ENCODE data around the gene FMNL2.
A peak's percentile ranks its signal among the peaks of the same experiment; 100 is the strongest.

The FMNL2 gene

DNA sequence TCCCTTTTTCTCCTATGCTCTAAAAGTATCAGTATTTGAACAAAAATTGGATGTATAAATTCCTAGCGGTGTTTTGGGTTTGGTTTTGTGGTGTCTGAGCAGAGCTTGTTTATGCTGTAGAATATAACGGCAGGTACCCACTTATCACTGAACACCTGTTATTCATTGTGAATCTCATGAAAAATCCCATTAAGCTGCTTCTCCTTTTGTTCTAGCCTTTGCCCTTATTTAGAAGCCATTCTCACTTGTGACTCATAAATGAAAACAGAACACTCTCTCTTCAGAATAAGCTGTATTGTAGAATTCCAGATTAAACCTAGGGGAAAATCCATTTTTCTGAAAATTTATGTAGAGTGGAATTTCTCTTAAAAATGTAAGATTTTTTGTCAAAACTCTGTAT, 278.3 kb downstream of the FMNL2 start:
- peak overlapping the region; percentile 14 for H3K9ac ChIP-seq (ENCODE audit: low read length)
- peaks cover 8% of the 10 kb centered on the region for H3K79me1 ChIP-seq (replicated peaks; ENCODE audit: low read length, poor library complexity, severe bottlenecking)
- H2BK12ac ChIP-seq (ENCODE audit: low read length in 2 of 2) = no peak overlapping the region
- H3K4me1 ChIP-seq (ENCODE audit: control insufficient read depth, insufficient read depth, low read depth, low read length) = peaks cover 5% of the 10 kb centered on the region
- no peak overlapping the region for H4K91ac ChIP-seq (ENCODE audit: low read length)
- no peak overlapping the region for H2AFZ ChIP-seq (ENCODE audit: low read depth, low read length)
- H2BK120ac ChIP-seq (ENCODE audit: low read depth, low read length) = no peak overlapping the region
- H2BK15ac ChIP-seq (ENCODE audit: low read depth, poor library complexity, severe bottlenecking) = no peak overlapping the region
- no peak overlapping the region for H2BK5ac ChIP-seq (ENCODE audit: low read depth, low read length, poor library complexity, severe bottlenecking)
- H3K9me3 ChIP-seq (ENCODE audit: control insufficient read depth, low read length) = no peaks in the 10 kb centered on the region
- WGBS = no CpG with 5 or more reads among the region's 2 CpGs
- H2AK5ac ChIP-seq (ENCODE audit: low read length, severe bottlenecking) = no peak overlapping the region
- no peak overlapping the region for H3K14ac ChIP-seq (ENCODE audit: low read length in 2 of 2)
- H3K4ac ChIP-seq (ENCODE audit: low read depth in 1 of 2, low read length in 2 of 2) = no peak overlapping the region
- DNase-seq = no peak
- H3K27ac ChIP-seq (ENCODE audit: low read length, poor library complexity, severe bottlenecking) = peak overlapping the region; percentile 18
- no peak overlapping the region for H3K4me3 ChIP-seq (ENCODE audit: insufficient read depth in 1 of 2, low read depth in 1 of 2, low read length in 2 of 2)
- no peaks in the 10 kb centered on the region for H3K27me3 ChIP-seq (ENCODE audit: control insufficient read depth in 1 of 2, insufficient read depth in 1 of 2, low read length in 2 of 2)
- H3K23ac ChIP-seq (ENCODE audit: low read length in 2 of 2) = no peak overlapping the region
- H3K4me2 ChIP-seq (ENCODE audit: low read length, poor library complexity, severe bottlenecking) = no peak overlapping the region
- no peak overlapping the region for H3K18ac ChIP-seq (ENCODE audit: low read depth in 1 of 2, low read length in 2 of 2)
- no peak overlapping the region for H4K8ac ChIP-seq (ENCODE audit: low read length)
- H3K36me3 ChIP-seq (ENCODE audit: control insufficient read depth in 1 of 2, insufficient read depth in 2 of 2, low read depth in 1 of 2, low read length in 2 of 2) = peaks cover 3 to 57% of the 10 kb centered on the region in 2 experiments

DNA sequence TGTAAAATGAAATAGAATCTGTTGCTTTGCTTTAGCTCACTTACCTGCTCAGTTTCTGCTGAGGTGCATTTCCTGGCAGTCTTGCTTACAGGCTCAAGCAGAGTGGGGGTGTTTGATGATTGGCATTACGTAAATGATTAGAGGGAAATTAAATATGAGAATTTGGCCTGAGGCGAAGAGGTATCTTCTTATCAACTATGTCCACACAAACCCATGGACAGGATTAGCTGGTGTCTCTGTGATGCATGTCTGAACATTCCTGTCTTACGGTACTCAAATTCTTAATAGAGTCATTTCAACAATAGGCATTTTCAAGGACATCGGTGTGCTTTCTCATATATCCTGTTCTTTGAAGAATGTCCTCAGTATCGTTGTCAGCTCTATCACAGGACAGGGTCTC, 280.2 kb downstream of the FMNL2 start:
- DNase-seq = no peak

DNA sequence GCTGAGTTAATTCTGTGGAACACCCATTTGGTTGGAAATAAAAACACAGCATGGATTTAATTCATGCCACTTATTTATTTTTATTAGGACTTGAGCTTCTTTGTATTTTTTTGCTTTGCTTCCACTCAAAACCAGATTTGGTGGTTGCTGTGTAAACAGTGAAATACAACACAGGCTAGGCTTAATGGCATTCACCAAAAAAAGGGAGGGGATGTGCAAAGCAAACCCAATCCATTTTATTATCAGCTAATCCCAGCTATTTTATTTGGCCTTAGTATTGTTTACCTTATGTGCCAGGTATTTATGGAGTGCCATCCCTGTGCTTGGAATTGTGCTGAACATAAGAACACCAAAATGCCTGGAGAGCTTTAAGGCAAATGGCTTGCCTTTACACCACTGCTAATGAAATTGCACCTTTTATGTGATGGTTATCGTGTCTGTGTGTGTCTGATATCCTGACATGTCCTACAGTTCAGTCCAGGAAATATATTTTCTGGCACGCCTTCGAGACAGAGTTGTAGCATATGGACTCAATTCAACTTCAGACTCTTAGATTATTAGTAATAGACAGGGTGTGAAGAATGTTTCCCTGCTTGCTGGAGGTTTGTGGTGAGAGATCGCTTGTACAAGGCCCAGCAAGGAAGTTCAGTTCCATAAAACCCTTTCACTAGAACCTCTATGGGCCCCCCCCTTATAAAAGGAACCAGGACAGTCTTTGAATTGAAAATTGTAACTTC, 282.6 kb downstream of the FMNL2 start:
- H2BK15ac ChIP-seq (ENCODE audit: low read depth, poor library complexity, severe bottlenecking) = no peak overlapping the region
- H2AFZ ChIP-seq (ENCODE audit: low read depth, low read length) = no peak overlapping the region
- H3K27me3 ChIP-seq (ENCODE audit: control insufficient read depth in 1 of 2, insufficient read depth in 1 of 2, low read length in 2 of 2) = no peaks in the 10 kb centered on the region
- no peaks in the 10 kb centered on the region for H3K9me3 ChIP-seq (ENCODE audit: control insufficient read depth, low read length)
- H3K23ac ChIP-seq (ENCODE audit: low read length in 2 of 2) = no peak overlapping the region
- H2BK12ac ChIP-seq (ENCODE audit: low read length in 2 of 2) = no peak overlapping the region
- H3K9ac ChIP-seq (ENCODE audit: low read length) = no peak overlapping the region
- no peak overlapping the region for H2AK5ac ChIP-seq (ENCODE audit: low read length, severe bottlenecking)
- no peak overlapping the region for H3K27ac ChIP-seq (ENCODE audit: low read length, poor library complexity, severe bottlenecking)
- H3K4ac ChIP-seq (ENCODE audit: low read depth in 1 of 2, low read length in 2 of 2) = no peak overlapping the region
- H3K4me1 ChIP-seq (ENCODE audit: control insufficient read depth, insufficient read depth, low read depth, low read length) = peaks cover 2% of the 10 kb centered on the region
- H3K4me3 ChIP-seq (ENCODE audit: insufficient read depth in 1 of 2, low read depth in 1 of 2, low read length in 2 of 2) = no peak overlapping the region
- no peak overlapping the region for H4K8ac ChIP-seq (ENCODE audit: low read length)
- H3K4me2 ChIP-seq (ENCODE audit: low read length, poor library complexity, severe bottlenecking) = no peak overlapping the region
- no peak overlapping the region for H3K18ac ChIP-seq (ENCODE audit: low read depth in 1 of 2, low read length in 2 of 2)
- no peak overlapping the region for H2BK5ac ChIP-seq (ENCODE audit: low read depth, low read length, poor library complexity, severe bottlenecking)
- no peak overlapping the region for H3K14ac ChIP-seq (ENCODE audit: low read length in 2 of 2)
- DNase-seq = no peak
- peaks cover 20 to 81% of the 10 kb centered on the region in 2 experiments for H3K36me3 ChIP-seq (ENCODE audit: control insufficient read depth in 1 of 2, insufficient read depth in 2 of 2, low read depth in 1 of 2, low read length in 2 of 2)
- H4K91ac ChIP-seq (ENCODE audit: low read length) = no peak overlapping the region
- 94% methylated on average over 3 of the region's 4 CpGs for WGBS
- H2BK120ac ChIP-seq (ENCODE audit: low read depth, low read length) = no peak overlapping the region
- H3K79me1 ChIP-seq (replicated peaks; ENCODE audit: low read length, poor library complexity, severe bottlenecking) = peaks cover 12% of the 10 kb centered on the region

More for the DNA sequence above, 280.2 kb downstream of the FMNL2 start:
- no peak overlapping the region for H2AFZ ChIP-seq (ENCODE audit: low read depth, low read length)
- H3K14ac ChIP-seq (ENCODE audit: low read length in 2 of 2) = no peak overlapping the region
- H2BK15ac ChIP-seq (ENCODE audit: low read depth, poor library complexity, severe bottlenecking) = no peak overlapping the region
- peaks cover 8% of the 10 kb centered on the region for H3K79me1 ChIP-seq (replicated peaks; ENCODE audit: low read length, poor library complexity, severe bottlenecking)
- H3K4me2 ChIP-seq (ENCODE audit: low read length, poor library complexity, severe bottlenecking) = no peak overlapping the region
- H2BK12ac ChIP-seq (ENCODE audit: low read length in 2 of 2) = no peak overlapping the region
- H3K27me3 ChIP-seq (ENCODE audit: control insufficient read depth in 1 of 2, insufficient read depth in 1 of 2, low read length in 2 of 2) = no peaks in the 10 kb centered on the region
- WGBS = 100% methylated on average over 4 of the region's 5 CpGs
- peaks cover 5% of the 10 kb centered on the region for H3K4me1 ChIP-seq (ENCODE audit: control insufficient read depth, insufficient read depth, low read depth, low read length)
- no peak overlapping the region for H3K9ac ChIP-seq (ENCODE audit: low read length)
- H3K36me3 ChIP-seq (ENCODE audit: control insufficient read depth in 1 of 2, insufficient read depth in 2 of 2, low read depth in 1 of 2, low read length in 2 of 2) = peaks cover 11 to 62% of the 10 kb centered on the region in 2 experiments
- H2AK5ac ChIP-seq (ENCODE audit: low read length, severe bottlenecking) = no peak overlapping the region
- no peak overlapping the region for H4K8ac ChIP-seq (ENCODE audit: low read length)
- H3K4ac ChIP-seq (ENCODE audit: low read depth in 1 of 2, low read length in 2 of 2) = no peak overlapping the region
- no peak overlapping the region for H4K91ac ChIP-seq (ENCODE audit: low read length)
- no peak overlapping the region for H2BK120ac ChIP-seq (ENCODE audit: low read depth, low read length)
- no peak overlapping the region for H2BK5ac ChIP-seq (ENCODE audit: low read depth, low read length, poor library complexity, severe bottlenecking)
- H3K18ac ChIP-seq (ENCODE audit: low read depth in 1 of 2, low read length in 2 of 2) = no peak overlapping the region
- no peak overlapping the region for H3K27ac ChIP-seq (ENCODE audit: low read length, poor library complexity, severe bottlenecking)
- H3K4me3 ChIP-seq (ENCODE audit: insufficient read depth in 1 of 2, low read depth in 1 of 2, low read length in 2 of 2) = no peak overlapping the region
- no peak overlapping the region for H3K23ac ChIP-seq (ENCODE audit: low read length in 2 of 2)
- no peaks in the 10 kb centered on the region for H3K9me3 ChIP-seq (ENCODE audit: control insufficient read depth, low read length)

- Histone ChIP-seq H3K4ac (ENCODE audit: low read depth in 1 of 2, low read length in 2 of 2) (no peak overlapping the region), H3K9me3 (ENCODE audit: control insufficient read depth, low read length) (no peaks in the 10 kb centered on the region), H4K8ac (ENCODE audit: low read length) (no peak overlapping the region), H3K4me2 (ENCODE audit: low read length, poor library complexity, severe bottlenecking) (no peak overlapping the region), H3K4me1 (ENCODE audit: control insufficient read depth, insufficient read depth, low read depth, low read length) (no peaks in the 10 kb centered on the region), H3K27me3 (ENCODE audit: control insufficient read depth in 1 of 2, insufficient read depth in 1 of 2, low read length in 2 of 2) (no peaks in the 10 kb centered on the region), H2BK120ac (ENCODE audit: low read depth, low read length) (no peak overlapping the region), H4K91ac (ENCODE audit: low read length) (no peak overlapping the region), H3K18ac (ENCODE audit: low read depth in 1 of 2, low read length in 2 of 2) (no peak overlapping the region), H3K9ac (ENCODE audit: low read length) (no peak overlapping the region), H3K79me1 (replicated peaks; ENCODE audit: low read length, poor library complexity, severe bottlenecking) (peaks cover 12% of the 10 kb centered on the region), H3K27ac (ENCODE audit: low read length, poor library complexity, severe bottlenecking) (no peak overlapping the region), H2BK12ac (ENCODE audit: low read length in 2 of 2) (no peak overlapping the region), H3K14ac (ENCODE audit: low read length in 2 of 2) (no peak overlapping the region), H2BK5ac (ENCODE audit: low read depth, low read length, poor library complexity, severe bottlenecking) (no peak overlapping the region), H3K23ac (ENCODE audit: low read length in 2 of 2) (no peak overlapping the region), H3K4me3 (ENCODE audit: insufficient read depth in 1 of 2, low read depth in 1 of 2, low read length in 2 of 2) (no peak overlapping the region), H2BK15ac (ENCODE audit: low read depth, poor library complexity, severe bottlenecking) (no peak overlapping the region), H2AK5ac (ENCODE audit: low read length, severe bottlenecking) (no peak overlapping the region), H3K36me3 (ENCODE audit: control insufficient read depth in 1 of 2, insufficient read depth in 2 of 2, low read depth in 1 of 2, low read length in 2 of 2) (peaks cover 25 to 87% of the 10 kb centered on the region in 2 experiments), H2AFZ (ENCODE audit: low read depth, low read length) (no peak overlapping the region)
- no peak for DNase-seq
- whole genome bisulfite sequencing = 98% methylated on average over 4 of the region's 5 CpGs
Measured at GRCh38 chr2:152618193-152618564, 283.2 kb downstream of the FMNL2 start.

Data from mesenchymal stem cell (in vitro differentiated cells and primary cell).